NCI-H345 treated with DMSO at 0.1 percent for 48 hours (cell line): ENCODE data around the gene CSNK2A1.

Experiments used
- DNase-seq: peaks from one replicate; lab custom pipeline; 2025; ENCODE audit not compliant: unreplicated experiment; lab: John Stamatoyannopoulos, UW

Gene CSNK2A1

DNA sequence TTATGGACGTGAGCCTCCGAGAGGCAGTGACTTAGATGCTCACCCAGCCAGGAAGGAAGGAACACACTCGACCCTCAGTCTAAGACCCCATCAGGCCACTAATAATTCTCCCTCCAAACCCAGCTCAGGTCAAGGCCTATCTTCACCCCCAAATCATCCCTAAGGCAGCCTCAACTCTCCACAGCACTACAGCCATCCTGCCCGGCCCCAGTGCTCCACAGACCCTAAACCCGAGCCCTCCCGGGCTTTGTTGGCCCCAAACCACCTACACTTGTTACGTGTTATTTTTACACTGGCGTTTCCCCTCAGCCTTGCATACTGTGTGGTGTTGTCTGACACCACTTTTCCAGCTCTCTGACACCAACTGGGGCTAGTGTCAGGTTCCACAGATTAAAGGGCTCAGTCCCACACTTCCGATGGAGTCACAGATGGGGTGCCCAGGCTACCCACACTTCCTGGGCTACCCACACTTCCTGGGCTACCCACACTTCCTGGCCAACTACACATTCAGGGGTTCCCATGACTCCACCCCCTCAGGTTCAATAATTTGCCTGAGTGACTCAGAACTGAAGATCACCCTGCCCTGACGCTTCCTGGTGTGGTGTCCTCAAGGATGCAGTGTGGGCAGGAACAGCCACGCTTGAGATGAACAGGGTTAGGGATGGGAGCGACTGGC lies 110.2 kb downstream of the CSNK2A1 start:
- DNase-seq = no peak

DNA sequence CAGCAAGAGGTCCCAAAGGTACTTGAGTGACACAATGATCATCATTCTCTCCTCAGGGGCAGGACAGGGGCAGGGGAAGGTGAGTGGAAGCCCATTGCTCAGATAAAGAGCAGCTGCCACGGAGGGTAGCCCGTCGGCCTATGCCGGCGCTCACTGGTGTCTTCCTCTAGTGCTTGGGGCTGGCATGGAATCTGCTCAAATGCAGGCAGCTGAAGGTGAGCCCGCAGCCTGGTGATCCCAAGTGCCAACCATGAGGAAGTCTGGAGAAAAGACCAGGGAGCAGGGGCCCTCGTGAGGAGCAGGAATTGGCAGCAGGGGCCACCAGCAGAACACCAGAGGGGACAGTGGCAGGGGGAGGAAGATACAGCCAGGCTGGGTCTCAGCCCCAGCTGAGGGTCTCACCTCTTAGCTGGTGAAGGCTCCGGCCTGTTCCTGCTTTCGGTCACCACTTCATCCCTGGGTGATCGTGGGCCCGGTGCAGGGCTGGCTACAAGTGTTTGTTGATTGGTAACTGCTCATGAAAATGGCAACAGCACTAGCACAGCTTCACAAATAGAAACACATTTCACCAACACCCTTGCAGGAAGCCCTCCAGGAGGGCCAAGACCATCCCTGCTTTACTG lies 110.8 kb downstream of the CSNK2A1 start:
- no peak for DNase-seq

- DNase-seq = no peak
Observed at GRCh38 chr20:432208-432607, 111.4 kb downstream of the CSNK2A1 start.

DNA sequence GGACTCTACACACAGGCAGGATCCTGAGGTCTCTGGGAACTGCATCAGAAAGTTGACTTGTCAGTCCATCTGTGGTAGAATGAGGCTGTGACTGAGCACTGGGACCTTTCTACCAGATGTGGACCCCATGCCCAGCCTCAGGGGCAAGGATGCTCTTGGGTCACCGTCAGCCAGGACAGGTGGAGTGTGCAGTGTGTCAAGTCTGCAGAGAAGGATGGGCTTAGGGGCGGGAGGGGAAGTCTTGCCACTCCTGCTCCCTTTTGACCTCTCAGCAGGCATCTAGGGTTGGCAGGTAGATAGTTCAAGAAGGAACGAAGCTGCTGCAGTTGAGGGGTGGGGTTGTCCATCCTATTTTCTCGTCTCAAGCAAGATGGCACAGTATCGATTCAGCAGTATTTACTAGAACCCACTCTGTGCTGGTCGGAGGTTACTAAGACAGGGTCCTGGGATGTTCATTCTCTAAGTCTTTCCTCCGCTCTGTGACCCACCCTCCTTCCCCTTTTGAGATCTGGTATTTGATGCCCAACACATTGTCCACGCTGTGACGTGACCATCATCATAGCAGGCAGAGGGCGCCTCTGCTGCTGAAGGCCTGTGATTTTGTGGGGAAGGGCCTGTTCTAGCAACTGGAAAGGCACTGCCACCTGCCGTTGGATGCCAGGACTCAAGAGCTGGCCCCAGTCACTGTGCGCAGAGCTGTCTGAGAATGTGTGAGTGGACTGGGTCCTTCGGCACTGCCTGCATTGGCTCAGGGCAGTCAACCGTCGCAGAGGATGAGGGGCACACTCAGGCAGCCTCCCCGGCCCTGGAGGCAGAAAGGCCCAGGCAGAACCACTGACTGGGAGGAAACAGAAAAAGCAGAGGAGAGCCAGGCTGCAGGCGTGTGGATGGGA lies 112.3 kb downstream of the CSNK2A1 start:
- peak; percentile 46 for DNase-seq

DNA sequence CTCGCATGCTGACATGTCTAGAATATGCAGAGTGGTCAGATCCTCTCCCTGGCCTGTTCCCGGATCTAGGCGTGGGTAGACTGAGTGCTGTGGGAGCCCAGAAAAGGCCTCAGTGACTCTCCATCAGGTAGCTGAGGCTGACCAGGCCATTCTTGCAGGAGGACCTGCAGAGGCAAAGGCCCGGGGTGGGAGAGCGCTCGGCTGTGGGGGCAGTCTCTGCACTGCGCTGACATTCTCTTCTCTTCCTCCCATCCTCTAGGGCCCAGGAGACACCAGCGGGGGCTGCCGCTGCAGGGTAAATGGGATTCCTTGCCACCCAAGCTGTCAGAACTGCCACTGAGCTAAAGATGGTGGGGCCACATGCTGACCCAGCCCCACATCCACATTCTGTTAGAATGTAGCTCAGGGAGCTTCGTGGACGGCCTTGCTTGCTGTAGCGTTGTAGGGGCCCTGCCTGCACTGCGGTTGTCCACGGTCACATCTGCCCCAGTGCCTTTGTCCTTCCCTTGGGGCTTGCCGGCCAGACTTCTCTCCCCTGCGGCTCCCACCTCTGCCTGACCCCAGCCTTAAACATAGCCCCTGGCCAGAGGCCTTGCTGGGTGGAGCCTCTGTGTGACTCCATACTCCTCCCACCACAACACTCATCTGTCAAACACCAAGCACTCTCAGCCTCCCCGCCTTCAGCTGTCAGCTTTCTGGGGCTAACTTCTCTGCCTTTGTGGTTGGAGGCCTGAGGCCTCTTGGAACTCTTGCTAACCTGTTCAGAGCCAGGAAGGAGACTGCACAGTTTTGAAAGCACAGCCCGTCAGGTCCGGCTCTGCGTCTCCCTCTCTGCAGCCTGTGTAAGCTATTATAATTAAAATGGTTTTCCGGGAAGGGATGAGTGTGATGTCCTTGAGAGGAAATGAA lies 113.2 kb downstream of the CSNK2A1 start:
- DNase-seq = no peak

DNA sequence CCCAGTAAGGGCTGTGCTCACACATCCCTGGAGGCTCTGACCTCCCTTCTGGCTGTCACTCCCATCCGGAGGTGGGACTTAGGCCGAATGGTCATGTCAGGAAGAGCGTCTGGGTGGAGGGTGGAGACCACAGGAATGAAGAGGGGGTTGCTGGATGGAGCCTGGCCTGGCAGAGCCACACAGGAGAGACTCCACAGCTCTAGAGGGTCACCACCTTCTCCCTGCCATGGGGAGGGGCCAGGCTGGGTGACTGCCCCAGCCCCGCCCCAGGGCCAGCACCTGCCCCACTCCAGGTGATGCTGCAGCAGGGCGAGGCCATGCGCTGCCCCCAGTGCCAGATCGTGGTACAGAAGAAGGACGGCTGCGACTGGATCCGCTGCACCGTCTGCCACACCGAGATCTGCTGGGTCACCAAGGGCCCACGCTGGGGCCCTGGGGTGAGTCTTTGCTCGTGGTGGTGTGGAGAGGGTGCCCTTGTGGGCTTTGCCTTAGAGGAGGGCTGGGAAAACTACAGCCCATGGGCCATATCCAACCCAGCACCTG lies 114.9 kb downstream of the CSNK2A1 start:
- DNase-seq = no peak

DNA sequence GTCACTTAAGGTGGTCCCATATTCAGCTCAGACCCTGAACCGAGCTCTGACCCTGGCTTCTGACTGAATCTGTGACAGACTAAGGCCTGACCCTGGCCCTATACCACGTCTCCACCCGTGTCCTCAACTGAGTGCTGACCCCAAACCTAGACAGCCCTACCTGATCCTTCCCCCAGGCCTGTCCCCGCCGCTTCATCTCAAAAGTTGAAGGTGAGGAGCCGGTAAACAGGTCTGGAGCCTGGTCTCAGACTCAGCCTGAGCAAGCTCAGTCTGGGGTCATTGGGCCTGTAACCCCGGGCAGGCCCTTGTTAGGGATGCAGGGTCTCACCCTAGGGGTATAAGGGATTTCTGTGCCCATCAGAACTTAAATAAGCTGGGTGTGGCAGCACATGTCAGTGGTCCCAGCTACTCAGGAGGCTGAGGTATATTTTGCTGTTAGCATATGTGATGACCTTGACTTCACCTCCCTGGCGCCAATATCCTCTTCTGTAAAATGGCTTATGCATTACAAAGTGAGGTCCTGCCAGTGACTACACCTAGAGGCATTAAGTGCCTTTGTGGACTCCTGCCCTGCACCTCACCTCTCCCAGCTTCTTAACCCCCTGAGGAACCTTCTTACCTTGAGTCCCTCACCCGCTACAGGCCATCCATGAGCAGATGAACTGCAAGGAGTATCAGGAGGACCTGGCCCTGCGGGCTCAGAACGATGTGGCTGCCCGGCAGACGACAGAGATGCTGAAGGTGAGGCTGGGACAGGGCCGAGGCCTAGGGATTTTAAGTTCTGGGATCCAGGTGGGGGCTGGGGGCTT lies 115.5 kb downstream of the CSNK2A1 start:
- no peak for DNase-seq

- no peak for DNase-seq
Observed at GRCh38 chr20:427401-427800, 116.2 kb downstream of the CSNK2A1 start.

GRCh38 chr20:426566-426965 lies 117.0 kb downstream of the CSNK2A1 start:
- DNase-seq = no peak
